ENCODE data around the gene SLC2A3. TPM values are rescaled to one million over a fixed set of nuclear protein-coding genes. Genes with fewer than 3 reads are reported as not detected.
"Not testable (repeated sequence)": the region's sequence is repeated elsewhere in the genome, so short reads cannot be mapped to it uniquely, and the experiment has no call there.

Gene SLC2A3
- total and polyA plus RNA-seq, 12 donors: 7.2 to 52.4 (median 23.0) TPM

DNA sequence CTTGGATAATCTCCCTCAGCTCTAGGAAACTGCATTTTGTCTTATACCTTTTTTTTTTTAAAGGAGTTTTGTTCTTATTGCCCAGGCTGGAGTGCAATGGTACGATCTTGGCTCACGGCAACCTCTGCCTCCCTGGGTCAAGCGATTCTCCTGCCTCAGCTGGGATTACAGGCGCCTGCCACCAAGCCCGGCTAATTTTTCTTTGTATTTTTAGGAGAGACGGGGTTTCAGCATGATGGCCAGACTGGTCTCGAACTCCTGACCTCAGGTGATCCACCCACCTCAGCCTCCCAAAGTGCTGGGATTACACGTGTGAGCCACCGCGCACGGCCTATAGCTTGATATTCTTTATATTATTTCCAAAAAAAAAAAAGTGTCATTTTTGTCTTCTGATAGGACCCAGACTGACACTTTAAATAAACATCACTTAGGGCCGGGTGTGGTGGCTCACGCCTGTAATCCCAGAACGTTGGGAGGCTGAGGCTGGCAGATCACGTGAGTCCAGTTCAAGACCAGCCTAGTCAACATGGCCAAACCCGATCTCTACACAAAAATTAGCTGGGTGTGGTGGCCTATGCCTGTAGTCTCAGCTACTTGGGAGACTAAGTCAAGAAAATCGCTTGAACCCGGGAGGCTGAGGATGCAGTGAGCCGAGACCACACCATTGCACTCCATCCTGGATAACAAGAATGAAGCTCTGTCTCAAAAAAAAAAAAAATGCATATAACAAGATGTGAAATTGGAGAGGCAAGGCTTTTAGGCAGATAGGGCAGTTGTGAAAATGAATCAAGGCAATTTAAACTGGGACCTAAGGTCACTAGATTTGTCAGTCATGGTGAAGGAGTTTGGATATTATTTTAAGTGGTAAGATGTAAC is 18.4 kb downstream of the SLC2A3 start:
- no peak for DNase-seq
- Histone ChIP-seq H3K36me3 (replicated peaks in 1 of 2) (peaks cover 0 to 28% of the 10 kb centered on the region in 2 donors), H3K4me1 (replicated peaks in 1 of 2) (no peaks in the 10 kb centered on the region), H3K27ac (no peak overlapping the region), H3K27me3 (no peaks in the 10 kb centered on the region), H3K4me3 (no peak overlapping the region), H3K9me3 (replicated peaks in 1 of 3) (no peaks in the 10 kb centered on the region)
- whole genome bisulfite sequencing, 4 donors: 90 to 95% (median 93%) methylated on average over 19 of the region's 19 CpGs
- TF ChIP-seq, protein P1, sequence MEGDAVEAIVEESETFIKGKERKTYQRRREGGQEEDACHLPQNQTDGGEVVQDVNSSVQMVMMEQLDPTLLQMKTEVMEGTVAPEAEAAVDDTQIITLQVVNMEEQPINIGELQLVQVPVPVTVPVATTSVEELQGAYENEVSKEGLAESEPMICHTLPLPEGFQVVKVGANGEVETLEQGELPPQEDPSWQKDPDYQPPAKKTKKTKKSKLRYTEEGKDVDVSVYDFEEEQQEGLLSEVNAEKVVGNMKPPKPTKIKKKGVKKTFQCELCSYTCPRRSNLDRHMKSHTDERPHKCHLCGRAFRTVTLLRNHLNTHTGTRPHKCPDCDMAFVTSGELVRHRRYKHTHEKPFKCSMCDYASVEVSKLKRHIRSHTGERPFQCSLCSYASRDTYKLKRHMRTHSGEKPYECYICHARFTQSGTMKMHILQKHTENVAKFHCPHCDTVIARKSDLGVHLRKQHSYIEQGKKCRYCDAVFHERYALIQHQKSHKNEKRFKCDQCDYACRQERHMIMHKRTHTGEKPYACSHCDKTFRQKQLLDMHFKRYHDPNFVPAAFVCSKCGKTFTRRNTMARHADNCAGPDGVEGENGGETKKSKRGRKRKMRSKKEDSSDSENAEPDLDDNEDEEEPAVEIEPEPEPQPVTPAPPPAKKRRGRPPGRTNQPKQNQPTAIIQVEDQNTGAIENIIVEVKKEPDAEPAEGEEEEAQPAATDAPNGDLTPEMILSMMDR (IDR thresholded peaks at IDR 0.05): no peak
- TF ChIP-seq POLR2A (IDR thresholded peaks at IDR 0.05): no peak
- intact Hi-C loops (cut with DNase I): no loop called here

DNA sequence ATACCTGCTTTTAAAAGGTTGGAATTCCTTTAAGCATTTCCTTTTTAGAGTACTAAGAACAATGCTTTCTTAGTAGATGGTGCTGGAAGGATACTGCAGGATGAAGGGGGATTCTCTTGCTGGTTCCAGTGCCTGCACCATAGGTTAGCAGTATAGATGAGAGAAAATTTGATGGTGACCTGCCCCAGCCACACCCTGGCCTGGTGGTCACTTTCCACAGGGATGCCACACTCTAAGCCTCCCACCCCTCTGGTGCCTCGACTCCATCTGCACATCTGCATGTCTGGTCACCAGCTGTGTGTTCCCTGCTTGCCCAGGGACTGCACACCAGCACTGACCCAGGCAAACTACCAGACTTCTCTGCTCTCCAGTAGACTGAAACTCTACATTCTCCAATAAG is 19.1 kb downstream of the SLC2A3 start:
- H3K27me3 ChIP-seq: no peaks in the 10 kb centered on the region
- H3K4me3 ChIP-seq: no peak overlapping the region
- no peak for DNase-seq
- intact Hi-C loops (cut with DNase I): no loop called here
- H3K36me3 ChIP-seq (replicated peaks in 1 of 2): peaks cover 0 to 21% of the 10 kb centered on the region in 2 donors
- WGBS, 4 donors: 86 to 88% (median 86%) methylated on average over 1 of the region's 1 CpG; no CpG with 5 or more reads in 1 of the 4 donors
- no peaks in the 10 kb centered on the region for H3K9me3 ChIP-seq (replicated peaks in 1 of 3)
- no peaks in the 10 kb centered on the region for H3K4me1 ChIP-seq (replicated peaks in 1 of 2)
- no peak overlapping the region for H3K27ac ChIP-seq
- TF ChIP-seq, protein P1 (IDR thresholded peaks at IDR 0.05): no peak
- TF ChIP-seq POLR2A (IDR thresholded peaks at IDR 0.05): no peak

DNA sequence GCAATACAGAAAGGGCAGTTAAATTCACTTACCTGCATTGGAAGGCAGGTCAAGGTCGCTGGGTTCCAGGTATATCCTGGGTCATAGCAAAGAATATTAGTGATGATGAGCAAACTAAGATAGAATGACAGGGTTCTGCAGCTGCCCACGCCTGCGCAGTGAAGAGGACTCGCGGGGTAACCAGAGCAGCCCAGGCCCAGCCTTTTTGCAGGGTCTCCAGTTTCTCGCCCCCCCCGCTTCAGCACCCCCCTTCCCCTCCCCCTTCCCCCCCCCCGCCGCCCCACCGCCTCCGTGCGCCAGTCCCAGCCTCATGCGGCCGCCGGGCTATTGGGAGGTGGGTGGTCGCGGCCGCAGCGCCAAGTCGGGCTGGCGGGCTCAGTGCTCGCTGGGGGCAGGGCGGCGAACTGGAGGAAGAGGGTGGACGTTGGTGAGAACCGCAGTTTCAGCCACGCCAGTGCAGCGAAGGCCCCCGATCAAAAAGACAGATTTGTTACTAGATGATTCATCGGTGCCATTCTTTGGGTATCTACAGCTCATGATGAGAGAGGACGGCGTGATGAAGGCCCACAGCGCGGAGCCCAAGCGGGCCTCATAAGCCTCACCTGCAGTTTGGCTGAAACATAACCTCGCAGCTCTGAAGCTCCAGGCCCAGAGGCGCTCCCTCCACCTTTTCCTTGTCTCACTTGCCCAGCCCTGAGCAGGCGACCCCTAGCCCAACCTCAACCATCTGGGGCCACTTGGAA is 20.2 kb downstream of the SLC2A3 start:
- Histone ChIP-seq H3K27me3 (no peaks in the 10 kb centered on the region), H3K4me3 (no peak overlapping the region), H3K4me1 (replicated peaks in 1 of 2) (no peaks in the 10 kb centered on the region), H3K27ac (no peak overlapping the region), H3K9me3 (replicated peaks in 1 of 3) (no peaks in the 10 kb centered on the region), H3K36me3 (replicated peaks in 1 of 2) (peaks cover 0 to 10% of the 10 kb centered on the region in 2 donors)
- no peak for TF ChIP-seq POLR2A (IDR thresholded peaks at IDR 0.05)
- TF ChIP-seq, protein P1 (IDR thresholded peaks at IDR 0.05): no peak
- no peak for DNase-seq
- 42 to 72% (median 52%) methylated on average over 13 to 37 of the region's 38 CpGs for WGBS, 4 donors
- intact Hi-C loops (cut with DNase I): no loop called here

DNA sequence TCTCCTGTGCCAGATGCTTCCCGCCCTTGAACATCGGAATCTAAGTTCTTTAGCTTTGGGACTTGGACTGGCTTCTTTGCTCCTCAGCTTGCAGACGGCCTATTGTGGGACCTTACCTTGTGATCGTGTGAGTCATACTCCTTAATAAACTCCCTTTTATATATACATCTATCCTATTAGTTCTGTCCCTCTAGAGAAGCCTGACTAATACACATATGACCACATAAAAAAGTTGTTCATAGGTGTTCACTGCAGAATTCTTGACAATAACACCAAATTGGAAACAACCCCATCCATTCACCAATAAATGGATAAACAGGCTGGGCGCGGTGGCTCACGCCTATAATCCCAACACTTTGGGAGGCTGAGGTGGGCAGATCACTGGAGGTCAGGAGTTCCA is 25.9 kb downstream of the SLC2A3 start:
- WGBS, 4 donors: 72 to 85% (median 79%) methylated on average over 7 of the region's 7 CpGs
- H3K4me1 ChIP-seq (replicated peaks in 1 of 2); H3K27me3 ChIP-seq; H3K9me3 ChIP-seq (replicated peaks in 1 of 3); H3K4me3 ChIP-seq; H3K27ac ChIP-seq; DNase-seq; H3K36me3 ChIP-seq (replicated peaks in 1 of 2); intact Hi-C loops (cut with DNase I): not testable (repeated sequence)
